Measurements from ENCODE around the gene HABP2.

The HABP2 gene

DNA sequence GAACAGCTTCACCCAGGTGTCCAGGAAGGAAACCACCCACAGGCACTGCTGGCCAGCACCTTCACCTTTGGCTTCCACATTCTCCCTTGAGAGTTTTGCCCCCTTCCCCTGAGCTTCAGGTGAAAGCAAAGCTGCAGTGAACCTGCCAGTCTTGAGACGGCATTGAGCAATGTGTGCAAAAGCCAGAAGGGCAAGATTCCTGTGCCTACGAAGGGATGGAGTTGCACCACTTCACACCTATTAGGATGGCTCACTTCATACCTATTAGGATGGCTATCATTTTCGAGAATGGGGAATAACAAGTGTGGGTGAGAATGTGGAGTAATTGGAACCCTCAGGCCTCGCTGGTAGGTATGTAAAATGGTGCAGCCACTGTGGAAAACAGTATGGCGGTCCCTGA lies 7.2 kb downstream of the HABP2 start:
- DNase-seq: no peak

DNA sequence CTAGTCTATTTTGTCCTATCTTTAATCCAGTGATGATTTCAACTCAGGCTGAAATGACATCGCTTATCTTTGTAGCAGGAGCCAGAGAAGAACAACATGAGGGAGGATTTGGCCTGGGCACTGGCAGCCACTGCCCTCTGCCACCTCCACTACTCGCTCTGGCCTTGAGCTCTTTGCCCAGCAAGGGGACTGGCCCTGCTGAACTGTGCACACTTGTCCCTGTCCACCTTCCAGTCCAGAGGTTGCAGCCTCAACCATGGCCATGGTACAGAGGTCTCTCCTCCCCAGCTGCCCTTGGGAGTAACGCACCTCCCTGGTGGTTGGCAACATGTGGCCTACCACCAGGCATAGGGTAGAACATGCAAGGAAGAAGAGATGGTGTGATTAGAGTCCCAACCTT lies 8.4 kb downstream of the HABP2 start:
- no peak for DNase-seq

DNA sequence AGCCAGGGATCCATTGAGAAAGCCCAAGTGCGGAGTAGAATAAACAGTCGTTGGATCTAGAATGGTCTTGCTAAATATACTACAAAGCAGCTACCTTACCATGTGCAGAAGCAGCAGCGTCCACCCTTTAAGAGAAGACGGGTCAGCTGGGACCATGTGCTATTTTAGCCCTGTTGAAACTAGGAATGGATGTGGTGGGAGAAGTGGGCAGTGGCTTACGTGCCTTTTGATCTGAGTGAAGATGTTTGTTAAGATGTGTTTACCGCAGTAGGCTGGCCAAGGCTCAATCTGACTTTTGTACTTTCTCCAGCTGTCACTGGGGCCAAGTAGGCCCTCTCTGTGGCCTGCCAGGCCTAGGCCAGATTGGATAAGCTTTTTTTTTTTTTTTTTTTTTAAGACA lies 9.2 kb downstream of the HABP2 start:
- no peak for DNase-seq

DNA sequence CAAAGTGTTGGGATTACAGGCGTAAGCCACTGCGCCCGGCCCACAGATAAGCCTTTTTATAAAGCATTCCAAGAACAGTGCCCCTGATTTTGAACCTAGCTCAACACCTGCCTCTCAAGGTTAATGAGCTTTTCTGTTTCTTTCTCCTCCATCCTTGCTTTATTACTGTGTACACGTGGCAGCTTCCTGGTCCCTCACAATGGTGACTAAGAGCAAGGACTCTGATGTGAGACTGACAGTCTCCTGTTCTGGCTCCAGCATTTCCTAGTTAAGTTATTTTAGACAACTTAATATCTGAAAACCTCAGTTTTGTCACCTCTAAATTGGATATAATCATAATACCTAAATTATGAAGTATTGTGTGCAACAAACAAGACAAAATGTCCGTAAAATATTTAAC lies 9.9 kb downstream of the HABP2 start:
- no peak for DNase-seq

DNA sequence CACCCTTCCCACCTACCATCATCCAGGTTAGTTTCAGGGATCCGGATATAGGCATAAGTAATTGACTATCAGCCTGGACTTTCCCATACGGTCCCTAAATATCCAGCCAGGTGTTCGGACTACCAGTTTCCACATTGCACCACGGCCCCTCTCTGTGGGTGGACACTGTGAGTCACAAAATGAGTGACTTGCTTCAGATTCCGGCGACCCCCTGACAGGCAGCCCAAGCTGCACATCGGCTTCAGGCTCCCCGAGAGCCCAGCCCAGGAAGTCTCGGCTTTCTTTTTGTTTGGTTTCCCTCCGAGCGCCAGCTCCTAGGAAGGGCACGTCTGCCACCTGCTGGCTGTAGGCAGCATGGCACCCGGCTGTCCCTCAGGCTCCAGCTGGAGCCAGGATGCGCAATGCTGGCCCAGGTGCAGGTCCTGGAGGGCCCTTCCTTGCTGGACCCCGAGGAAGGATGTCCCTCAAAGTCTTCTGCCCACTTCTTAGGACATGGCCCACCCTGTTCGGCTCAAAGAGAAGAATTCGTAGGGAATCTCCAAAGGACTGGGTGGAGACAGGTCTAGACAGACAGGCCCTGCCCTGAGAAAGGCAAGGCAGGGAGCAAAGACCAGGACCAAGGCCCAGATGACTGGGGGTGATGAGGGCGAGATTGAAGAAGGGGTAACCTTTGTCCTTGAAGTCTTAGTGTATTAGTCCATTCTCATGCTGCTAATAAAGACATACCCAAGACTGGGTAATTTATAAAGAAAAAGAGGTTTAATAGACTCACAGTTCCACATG lies 10.6 kb downstream of the HABP2 start:
- DNase-seq: peak; percentile 25

DNA sequence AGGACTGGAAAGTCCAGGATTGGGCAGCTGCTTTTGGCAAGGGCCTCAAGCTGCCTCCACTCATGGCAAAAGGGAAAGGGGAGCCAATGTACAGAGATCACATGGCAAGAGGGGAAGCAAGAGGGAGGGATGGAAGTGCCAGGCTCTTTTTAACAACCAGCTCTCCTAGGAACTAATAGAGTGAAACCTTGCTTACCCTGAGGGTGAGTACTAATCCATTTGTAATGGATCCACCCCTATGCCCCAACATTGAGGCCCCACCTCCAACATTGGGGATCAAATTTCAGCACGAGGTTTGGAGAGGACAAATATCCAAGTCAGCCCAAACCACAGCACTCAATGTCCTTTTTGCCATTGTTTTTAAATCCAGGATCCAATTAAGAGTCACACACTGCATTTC lies 12.5 kb downstream of the HABP2 start:
- no peak for DNase-seq

DNA sequence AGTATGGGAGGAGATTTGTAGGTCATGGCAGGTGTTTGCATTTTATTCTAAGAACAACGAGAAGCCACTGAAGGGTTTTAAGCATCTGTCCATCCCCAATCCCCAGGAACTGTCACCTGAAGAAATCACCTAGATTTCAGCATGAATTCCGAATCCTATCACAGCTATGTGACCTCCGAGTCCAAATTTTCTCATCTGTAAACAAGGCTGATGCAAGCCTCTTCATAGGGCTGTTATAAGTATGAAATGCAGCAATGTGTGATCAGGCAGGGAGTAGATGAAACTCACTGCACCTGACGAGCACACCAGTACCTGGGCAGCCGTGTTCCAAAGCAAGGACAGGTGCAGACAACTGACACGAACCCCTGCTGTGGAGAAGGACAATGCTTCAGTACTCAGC lies 14.0 kb downstream of the HABP2 start:
- no peak for DNase-seq

DNA sequence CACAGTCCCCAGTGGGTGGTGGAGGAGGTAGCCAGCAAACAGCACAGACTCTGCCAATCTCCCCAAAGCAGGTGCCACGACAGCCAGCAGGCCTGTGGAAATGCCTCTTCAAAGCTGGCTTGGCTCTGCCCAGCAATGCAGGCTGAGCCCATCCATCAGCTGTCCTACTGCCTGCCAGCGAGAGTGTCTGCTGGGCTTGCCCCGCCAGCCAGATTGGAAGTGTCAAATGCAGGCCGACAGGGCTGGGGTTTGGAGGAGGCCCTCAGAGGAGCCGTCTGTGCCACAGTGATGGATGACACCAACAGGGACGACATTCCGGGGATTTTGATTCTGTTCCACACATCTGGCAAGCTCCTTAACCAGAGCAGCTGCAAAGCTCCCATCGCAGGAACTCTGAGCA lies 16.7 kb downstream of the HABP2 start:
- DNase-seq: no peak

DNA sequence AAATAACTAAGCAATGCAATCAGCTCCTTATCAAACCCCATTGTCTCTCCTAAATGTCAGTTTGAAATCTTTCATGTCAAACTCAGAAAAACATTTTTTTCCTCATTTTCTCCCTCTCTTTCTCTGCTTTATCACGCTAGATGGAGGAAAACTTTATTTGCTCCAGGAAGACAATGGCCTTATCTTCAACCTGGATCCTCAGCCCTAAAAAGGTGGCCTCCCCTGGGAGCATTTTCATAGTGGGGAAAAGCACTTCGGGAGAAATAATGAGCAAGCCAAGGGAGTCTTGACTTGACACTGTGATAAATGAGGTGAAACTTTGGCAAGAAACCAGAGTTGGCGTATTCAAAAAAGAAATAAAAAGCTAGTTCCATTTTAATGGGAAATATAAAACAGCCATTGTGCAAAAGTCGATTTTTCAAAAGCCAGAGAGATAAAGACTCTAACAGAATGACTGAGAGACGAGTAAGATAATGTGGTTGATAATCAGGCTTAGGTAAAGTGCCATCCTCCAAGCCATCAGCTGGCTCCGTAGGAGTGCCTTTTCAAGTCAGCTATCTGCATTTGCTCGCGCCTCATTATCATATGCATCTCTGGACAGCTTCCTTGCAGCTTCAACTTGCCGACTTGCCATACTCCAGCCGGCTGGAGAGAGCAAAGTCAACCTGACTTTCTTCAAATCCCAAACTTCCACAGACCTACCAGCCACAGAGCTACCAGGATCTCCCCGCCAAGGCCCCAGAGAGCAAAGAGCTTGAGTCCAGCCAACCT lies 19.9 kb downstream of the HABP2 start:
- no peak for DNase-seq

DNA sequence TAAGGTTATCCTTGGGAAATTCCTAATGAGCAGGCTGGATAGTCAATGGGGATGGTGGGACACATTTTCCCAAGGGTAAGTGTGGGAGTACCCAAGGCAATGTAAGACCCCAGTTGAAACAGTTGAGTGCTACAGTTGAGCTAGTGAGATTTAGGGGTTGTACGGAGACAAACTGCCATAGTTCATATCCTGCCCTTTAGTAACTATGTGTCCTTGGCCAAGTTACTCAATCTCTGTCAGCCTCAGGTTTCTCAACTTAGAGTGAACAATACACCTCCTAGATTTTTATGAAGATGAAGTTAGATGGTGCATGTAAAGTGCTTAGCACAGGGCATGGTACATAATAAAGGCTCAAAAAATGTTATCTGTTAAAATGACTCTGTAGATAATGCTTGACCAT lies 20.5 kb downstream of the HABP2 start:
- DNase-seq: no peak

DNA sequence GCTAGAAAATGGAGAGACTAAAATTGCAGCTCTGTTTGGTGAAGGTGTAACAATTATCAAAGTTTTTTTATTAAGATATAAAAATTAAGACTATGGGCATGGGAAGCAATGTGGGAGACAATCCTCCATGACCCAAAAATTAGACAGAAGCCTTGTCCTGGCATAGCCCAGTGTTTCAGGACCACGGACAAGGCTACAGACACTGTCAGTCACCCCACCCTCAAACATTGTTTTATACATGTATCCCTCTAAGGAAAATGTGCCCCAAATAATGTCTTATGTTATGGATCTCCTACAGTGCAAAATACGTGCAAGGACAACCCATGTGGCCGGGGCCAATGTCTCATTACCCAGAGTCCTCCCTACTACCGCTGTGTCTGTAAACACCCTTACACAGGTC lies 24.0 kb downstream of the HABP2 start:
- no peak for DNase-seq

DNA sequence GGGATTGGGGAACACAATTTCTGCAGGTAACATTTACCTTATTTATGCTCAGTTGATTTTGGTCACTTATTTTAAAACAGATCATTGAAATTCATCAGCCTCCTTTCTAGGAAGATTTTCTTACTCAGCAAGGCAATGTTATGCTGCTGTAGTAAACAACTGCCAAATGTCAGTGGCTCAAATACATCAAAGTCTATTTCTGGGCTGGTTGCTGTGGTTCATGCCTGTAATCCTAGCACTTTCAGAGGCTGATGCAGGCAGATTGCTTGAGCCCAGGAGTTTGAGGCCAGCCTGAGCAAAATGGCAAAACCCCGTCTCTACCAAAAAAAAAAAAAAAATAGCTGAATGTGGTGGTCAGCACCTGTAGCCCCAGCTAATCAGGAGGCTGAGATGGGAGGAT lies 25.9 kb downstream of the HABP2 start:
- no peak for DNase-seq

DNA sequence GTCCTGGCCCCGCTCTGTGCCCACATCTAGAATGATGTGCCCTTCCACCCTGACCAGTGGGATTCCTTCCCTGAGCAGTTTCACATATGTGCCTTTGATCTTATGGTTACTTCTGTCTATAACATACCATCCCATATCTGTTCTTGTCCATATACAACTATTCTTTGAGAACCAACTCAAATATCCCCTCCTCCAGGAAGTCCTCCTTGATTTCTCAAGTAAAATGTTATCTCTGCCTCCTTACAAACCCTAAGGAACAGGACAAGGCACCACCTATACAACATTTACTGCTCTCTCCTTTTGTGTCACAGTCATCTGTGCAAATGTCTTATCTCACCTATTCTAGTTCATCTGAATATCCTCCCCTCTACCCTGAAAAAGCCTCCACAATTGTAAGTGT lies 28.2 kb downstream of the HABP2 start:
- DNase-seq: no peak

DNA sequence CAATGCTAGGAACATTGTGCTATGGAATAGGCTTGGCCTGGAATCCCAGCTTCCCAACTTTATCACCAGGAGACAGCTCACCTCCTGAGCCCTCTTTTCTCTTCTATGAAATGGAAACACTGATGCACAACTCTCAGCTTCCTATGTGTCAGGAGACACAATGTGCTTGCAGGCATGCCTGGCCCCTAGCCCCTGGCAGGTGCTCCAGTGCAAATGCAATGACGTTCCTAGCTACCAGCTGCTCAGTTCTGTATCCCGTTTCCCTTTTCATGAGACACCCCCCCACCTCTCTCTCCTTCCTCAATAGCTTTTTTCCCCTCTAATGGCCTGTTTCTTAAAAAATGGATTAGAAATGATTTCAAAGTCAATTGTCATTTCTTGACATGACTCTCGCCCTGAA lies 30.7 kb downstream of the HABP2 start:
- DNase-seq: no peak

DNA sequence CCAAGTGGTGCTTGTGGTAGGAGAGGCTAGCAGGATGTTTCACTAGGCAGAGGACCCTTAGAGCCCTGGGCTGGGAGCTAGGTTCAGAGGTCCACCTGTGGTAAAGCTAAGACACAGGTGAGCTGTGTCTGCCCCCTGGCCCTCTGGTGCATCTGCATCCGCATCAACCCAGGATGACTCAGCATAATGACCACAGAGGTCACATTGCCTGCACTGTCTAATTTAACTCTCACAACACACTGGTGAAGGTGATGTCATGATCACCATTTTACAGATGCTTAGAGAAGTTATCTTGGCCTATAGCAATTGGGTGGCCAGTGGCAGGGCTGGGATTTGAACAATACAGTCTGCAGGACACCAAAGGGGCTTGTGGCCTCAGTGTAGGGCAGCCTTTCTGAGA lies 33.1 kb downstream of the HABP2 start:
- no peak for DNase-seq

DNA sequence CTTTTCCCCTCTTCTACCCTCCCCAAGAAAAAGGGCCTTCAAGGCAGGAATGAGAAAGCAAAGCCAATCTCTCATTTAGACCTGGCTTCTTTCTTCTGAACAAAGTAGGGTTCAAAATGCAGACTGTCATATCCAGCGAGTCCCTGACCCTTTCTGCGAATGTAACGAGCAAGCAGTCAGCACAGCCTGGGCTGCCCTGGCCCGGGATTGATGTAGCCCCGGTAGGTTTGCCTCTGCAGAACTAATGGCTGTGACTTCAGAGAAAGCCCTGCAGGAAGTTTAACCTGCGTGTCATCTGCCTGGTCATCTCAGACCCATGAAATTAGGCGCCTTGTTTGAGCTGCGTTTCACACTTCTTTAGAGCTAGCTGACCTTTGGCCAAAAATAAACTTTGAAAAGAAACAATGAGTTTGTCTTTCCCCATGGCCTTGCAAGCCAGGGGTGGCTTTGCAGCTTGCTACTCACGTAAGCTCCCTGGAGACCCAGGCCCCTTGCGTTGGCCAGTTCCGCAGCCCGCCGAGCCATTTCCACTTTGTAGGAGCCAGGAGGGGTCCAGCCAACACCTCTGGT lies 36.4 kb downstream of the HABP2 start:
- DNase-seq: no peak

DNA sequence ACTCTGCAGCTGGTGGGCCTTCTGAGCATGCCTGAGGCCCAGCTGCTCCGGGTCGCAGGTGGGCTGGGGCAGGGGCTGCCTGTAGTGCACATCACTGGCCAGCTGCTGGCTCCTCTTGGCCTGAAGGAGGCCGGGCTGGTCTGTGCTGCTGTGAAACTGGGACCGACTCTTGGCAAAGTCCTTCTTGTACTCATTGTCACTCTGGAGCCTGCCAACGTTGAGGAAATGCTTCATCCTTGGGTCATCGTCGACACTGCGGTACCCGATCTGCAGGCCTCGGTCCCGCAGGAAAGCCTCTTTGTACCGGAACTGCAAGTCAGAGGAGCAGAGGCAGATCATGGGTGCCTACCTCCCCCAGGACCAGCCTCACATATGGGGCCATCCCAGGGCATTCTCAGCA lies 37.7 kb downstream of the HABP2 start:
- no peak for DNase-seq

DNA sequence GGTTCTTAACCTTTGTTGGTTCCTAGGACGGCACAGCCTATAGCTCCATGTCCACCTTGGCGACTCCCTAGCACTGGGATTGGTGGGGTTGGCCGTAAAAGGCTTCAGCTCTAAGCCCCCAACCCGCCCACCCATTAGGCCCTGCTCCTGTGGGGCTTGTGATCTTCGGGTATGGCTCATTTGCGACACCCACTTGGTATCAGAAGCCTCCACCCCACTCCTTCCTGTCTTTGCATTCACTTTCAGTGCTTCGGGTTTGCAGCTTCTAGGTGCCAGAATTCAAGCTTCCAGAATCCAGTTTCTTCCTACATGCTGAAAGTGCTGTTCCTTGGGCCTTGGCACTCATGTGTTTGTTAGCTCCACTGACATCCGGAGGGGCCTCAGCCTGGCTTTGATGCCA lies 39.5 kb downstream of the HABP2 start:
- DNase-seq: no peak

DNA sequence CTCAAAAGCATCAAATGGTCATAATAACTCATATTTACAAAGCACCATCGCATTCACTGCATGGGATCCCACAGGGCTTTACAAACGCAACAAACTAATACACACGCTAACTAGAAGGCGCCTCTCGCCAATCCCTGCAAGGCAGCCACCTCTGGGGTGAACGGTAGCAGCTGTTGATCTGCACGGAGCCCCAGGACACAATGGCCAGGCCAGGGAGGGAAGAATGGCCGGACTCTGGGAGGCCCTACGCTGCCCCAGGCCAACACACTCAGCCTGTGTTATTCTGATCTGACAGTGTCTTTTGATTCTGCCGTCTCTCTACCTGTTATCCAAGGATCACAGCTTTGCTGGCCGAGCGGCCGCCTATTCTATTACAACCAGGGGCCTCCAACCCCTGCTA lies 41.8 kb downstream of the HABP2 start:
- DNase-seq: no peak

DNA sequence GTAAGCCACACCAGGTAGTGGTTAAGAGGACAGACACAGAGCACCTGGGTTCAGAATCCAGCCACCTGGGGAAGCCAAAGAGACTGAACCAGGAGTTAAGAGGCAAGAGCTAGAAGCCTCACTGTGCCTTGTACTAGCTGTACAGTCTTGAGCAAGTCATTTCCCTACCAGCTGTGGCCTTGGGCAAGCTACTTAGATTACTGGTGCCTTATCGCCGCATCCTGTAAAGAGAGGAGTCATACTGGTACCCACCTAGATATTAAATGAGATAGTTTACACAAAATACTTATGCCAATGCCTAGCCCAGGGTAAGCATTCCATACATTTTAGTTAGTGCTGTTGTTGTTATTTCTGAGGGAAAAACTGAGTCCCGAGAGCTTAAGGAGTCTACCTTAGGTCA lies 47.7 kb downstream of the HABP2 start:
- no peak for DNase-seq

DNA sequence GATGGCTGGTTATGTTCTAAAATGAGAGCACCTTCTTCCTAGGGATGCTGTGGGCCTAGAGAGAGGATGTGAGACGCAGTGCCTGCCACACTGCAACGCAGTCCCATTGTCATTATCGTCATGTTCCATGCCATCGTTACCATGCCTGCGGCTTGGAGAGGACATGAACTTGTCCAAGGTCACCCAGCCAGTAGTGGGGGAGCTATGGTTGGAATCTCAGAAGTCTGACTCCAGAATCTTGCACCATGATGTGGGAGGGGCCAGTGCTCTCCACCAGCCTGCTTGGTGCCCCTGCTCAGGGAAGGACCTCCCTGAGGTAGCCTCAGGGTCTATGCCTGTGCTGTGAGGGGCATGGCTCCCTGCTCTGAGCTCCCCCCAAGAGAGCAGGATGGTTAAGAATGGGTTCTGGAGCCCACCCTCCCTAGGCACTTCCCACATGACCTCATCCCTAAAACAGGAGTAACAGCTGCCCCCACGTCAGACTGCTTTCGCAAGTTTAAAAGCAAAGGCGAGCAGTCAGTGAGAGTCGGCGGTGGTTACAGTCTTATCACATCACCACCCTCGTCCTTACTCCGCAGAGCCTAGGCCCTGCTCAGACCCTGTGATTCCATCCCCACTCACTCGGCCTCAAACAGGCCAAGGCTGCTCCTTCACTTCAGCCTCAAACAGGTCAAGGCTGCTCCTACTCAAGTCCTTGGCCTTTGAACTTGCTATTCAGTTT lies 50.4 kb downstream of the HABP2 start:
- no peak for DNase-seq

DNA sequence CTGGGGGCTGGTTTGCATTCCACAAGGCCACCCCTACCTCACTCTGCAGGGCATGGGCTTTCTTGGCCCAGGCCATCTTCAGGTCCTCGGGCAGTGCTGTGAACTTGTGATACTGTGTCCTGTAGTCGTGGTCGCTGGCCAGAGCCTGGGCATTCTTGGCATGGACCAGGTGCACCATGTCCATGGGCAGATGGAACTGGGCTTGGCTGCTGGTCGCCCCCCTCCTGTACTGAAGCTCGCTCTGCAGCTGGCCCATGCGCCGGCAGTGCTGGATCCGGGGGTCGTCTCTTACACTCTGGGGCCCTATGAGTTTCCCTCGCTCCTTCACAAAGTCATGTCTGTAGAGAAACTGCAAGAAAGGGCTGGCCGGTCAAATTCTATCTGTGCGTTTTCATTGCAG lies 51.7 kb downstream of the HABP2 start:
- no peak for DNase-seq

DNA sequence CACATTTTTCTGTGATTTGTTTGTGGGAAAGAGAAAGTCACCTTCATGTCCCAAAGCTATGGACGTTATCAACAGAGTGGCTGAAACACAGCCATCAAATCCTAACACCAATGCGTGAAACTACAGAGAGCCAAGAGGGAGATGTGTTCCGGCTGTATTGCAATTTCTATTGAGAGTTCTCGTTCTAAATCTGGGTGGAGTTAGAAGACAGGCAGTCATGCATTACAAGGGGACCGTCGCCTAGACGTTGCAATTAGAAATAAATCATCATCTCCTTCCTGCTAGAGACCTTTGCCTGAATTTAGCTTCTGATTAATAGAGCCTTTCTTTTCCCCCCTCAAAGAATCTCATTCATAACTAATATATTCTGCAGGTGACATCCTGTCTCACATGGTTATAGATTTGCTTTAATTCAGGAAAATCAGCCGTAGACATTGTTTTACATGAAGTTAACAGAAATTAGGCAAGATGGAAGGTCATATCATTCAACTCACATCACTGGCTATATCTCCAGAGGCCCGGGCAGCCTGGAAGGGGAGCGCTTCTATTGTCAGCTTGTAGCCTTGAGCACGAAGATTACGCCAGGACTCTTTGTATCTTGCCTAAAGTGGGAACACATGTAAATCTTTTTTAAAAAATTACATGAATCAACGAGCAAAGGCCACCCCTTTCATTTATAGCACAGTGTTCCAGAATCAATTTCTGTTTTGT lies 52.6 kb downstream of the HABP2 start:
- DNase-seq: no peak

Measured in activated gamma-delta T cell (primary cell).